GM23338 (cell line): ENCODE data around the gene JMJD1C. TPM values are rescaled to one million over a fixed set of nuclear protein-coding genes. Genes with fewer than 3 reads are reported as not detected.

Experiments
- ATAC-seq: fragments of 200-7000 bp; cut with Tn5 transposase; 3 replicates; pipeline ENCODE4 v1.9.1; 2020
- DNase-seq: peaks from one replicate; pipeline ENCODE4 v3.0.0-alpha.2; 2015; ENCODE audit warnings: low spot score
- H2AFZ ChIP-seq: fragments of 200-600 bp; sonication (generic); 2 replicates; pipeline ENCODE4 v1.8.0; 2016; ENCODE audit warnings: antibody characterized with exemption, mild to moderate bottlenecking, moderate library complexity
- H3F3A ChIP-seq: fragments of 200-600 bp; sonication (generic); replicated peaks from 2 replicates; pipeline ENCODE4 v1.8.0; 2017; ENCODE audit warnings: antibody characterized with exemption, mixed run types, low read depth
- H3K27ac ChIP-seq: fragments of 200-600 bp; sonication (generic); 2 replicates; pipeline ENCODE4 v1.6.1; 2016; ENCODE audit warnings: low read depth
- H3K27me3 ChIP-seq: fragments of 200-600 bp; sonication (generic); 2 replicates; pipeline ENCODE4 v1.8.0; 2016; ENCODE audit warnings: mild to moderate bottlenecking, mixed run types, moderate library complexity; ENCODE audit not compliant: insufficient read depth
- H3K36me3 ChIP-seq: fragments of 200-600 bp; sonication (generic); 2 replicates; pipeline ENCODE4 v1.8.0; 2016; ENCODE audit warnings: mild to moderate bottlenecking; ENCODE audit not compliant: insufficient read depth
- H3K4me1 ChIP-seq: fragments of 200-600 bp; sonication (generic); 2 replicates; pipeline ENCODE4 v1.8.0; 2016; ENCODE audit warnings: mild to moderate bottlenecking, moderate library complexity; ENCODE audit not compliant: insufficient read depth
- H3K4me2 ChIP-seq: fragments of 200-600 bp; sonication (generic); 2 replicates; pipeline ENCODE4 v1.7.1; 2017; ENCODE audit warnings: mixed run types
- H3K4me3 ChIP-seq: fragments of 200-600 bp; sonication (generic); 2 replicates; pipeline ENCODE4 v1.6.1; 2016; ENCODE audit warnings: mixed run types
- H3K79me2 ChIP-seq: fragments of 200-600 bp; sonication (generic); replicated peaks from 2 replicates; pipeline ENCODE4 v1.8.0; 2017; ENCODE audit warnings: mild to moderate bottlenecking; ENCODE audit not compliant: insufficient read depth
- H3K9me2 ChIP-seq: fragments of 200-600 bp; sonication (generic); 2 replicates; pipeline ENCODE4 v1.8.0; 2017; ENCODE audit not compliant: insufficient read depth
- H4K20me1 ChIP-seq: fragments of 200-600 bp; sonication (generic); replicated peaks from 2 replicates; pipeline ENCODE4 v1.8.0; 2017; ENCODE audit warnings: mild to moderate bottlenecking; ENCODE audit not compliant: insufficient read depth
- H3K27ac Mint-ChIP-seq: 2 replicates; pipeline ENCODE4 v1.8.0; 2020; ENCODE audit warnings: inconsistent platforms, mild to moderate bottlenecking, moderate library complexity, mixed read lengths
- H3K27me3 Mint-ChIP-seq: 3 replicates; pipeline ENCODE4 v1.8.0; 2022; ENCODE audit warnings: low read depth, mild to moderate bottlenecking, moderate library complexity, mixed read lengths, inconsistent platforms; ENCODE audit not compliant: insufficient read depth, poor library complexity
- H3K36me3 Mint-ChIP-seq: 3 replicates; pipeline ENCODE4 v1.8.0; 2021; ENCODE audit warnings: low read depth, mild to moderate bottlenecking, inconsistent platforms, moderate library complexity, mixed read lengths
- H3K4me1 Mint-ChIP-seq: 3 replicates; pipeline ENCODE4 v1.8.0; 2020; ENCODE audit warnings: mild to moderate bottlenecking, inconsistent platforms, mixed read lengths
- H3K4me3 Mint-ChIP-seq: 3 replicates; pipeline ENCODE4 v1.8.0; 2021; ENCODE audit warnings: moderate library complexity, mild to moderate bottlenecking, inconsistent platforms, mixed read lengths
- H3K9me3 Mint-ChIP-seq: 3 replicates; pipeline ENCODE4 v1.8.0; 2020; ENCODE audit warnings: moderate library complexity, mild to moderate bottlenecking, inconsistent platforms, mixed read lengths
- CTCF ChIP-seq, 2 experiments: fragments of 200-600 bp in 1 of 2; sonication (generic) in 1 of 2; conservative IDR thresholded peaks; 2 replicates each; pipeline versions ENCODE4 v1.5.1 to v1.6.1; 2016 to 2017; ENCODE audit warnings: antibody characterized with exemption in 2 of 2, low read depth in 2 of 2, mild to moderate bottlenecking in 2 of 2, moderate library complexity in 1 of 2
- EZH2 ChIP-seq: fragments of 200-600 bp; sonication (generic); IDR thresholded peaks from one replicate; pipeline ENCODE4 v1.8.0; 2017; ENCODE audit warnings: antibody characterized with exemption, mild to moderate bottlenecking, low read depth; ENCODE audit not compliant: unreplicated experiment
- EZH2phosphoT487 ChIP-seq: fragments of 200-600 bp; sonication (generic); IDR thresholded peaks from one replicate; pipeline ENCODE4 v1.8.1; 2018; ENCODE audit warnings: antibody characterized with exemption; ENCODE audit not compliant: unreplicated experiment
- JUNB ChIP-seq: IDR thresholded peaks from one replicate; pipeline ENCODE4 v1.6.1; 2016; ENCODE audit warnings: antibody characterized with exemption; ENCODE audit not compliant: unreplicated experiment
- REST ChIP-seq: IDR thresholded peaks from one replicate; pipeline ENCODE4 v1.6.1; 2018; ENCODE audit warnings: antibody characterized with exemption; ENCODE audit not compliant: unreplicated experiment
- STAT1 ChIP-seq: IDR thresholded peaks from one replicate; pipeline ENCODE4 v1.6.1; 2016; ENCODE audit warnings: antibody characterized with exemption; ENCODE audit not compliant: unreplicated experiment
- ZNF114 ChIP-seq: fragments of 250-450 bp; sonication (Bioruptor Pico); IDR thresholded peaks from 2 replicates; pipeline ENCODE4 v1.5.0; 2020; ENCODE audit warnings: mild to moderate bottlenecking, moderate library complexity
- ZNF331 ChIP-seq: fragments of 250-450 bp; sonication (Bioruptor Pico); IDR thresholded peaks from 2 replicates; pipeline ENCODE4 v1.5.0; 2020; ENCODE audit warnings: low read depth, mild to moderate bottlenecking, moderate library complexity
- ZNF462 ChIP-seq: fragments of 250-450 bp; sonication (Bioruptor Pico); IDR thresholded peaks from 2 replicates; pipeline ENCODE4 v1.5.0; 2020; ENCODE audit warnings: mild to moderate bottlenecking, moderate library complexity
- polyA plus RNA-seq: library from polyadenylated mRNA; unstranded; fragments of >200 nt; fragmentation: Nextera tagmentation; extraction: Ambion mirVana; gene quantifications from 2 replicates; pipeline ENCODE4 v1.2.1, GENCODE V29; 2016
- total RNA-seq: library from RNA; depleted of rRNA; stranded (reverse); fragments of >200 nt; shearing (Covaris generic); gene quantifications from 2 replicates; pipeline ENCODE4 v1.2.3, GENCODE V29; 2014

JMJD1C gene
- total and polyA plus RNA-seq, 2 experiments from 2014 or later, result 333 to 435 TPM

GRCh38 chr10:63173468-63174232 lies 292.1 kb downstream of the JMJD1C start:
- TF ChIP-seq ZNF462 (CRISPR knock-in tag), result no peak
- no peak for TF ChIP-seq JUNB
- TF ChIP-seq EZH2phosphoT487, result no peak
- peaks cover 6% of the 10 kb centered on the region for H3K4me1 Mint-ChIP-seq
- H3K36me3 Mint-ChIP-seq, result peaks cover 73% of the 10 kb centered on the region
- Histone ChIP-seq H3K4me2 (no peak overlapping the region), H3K27ac (no peak overlapping the region), H3K36me3 (peaks cover 77% of the 10 kb centered on the region), H2AFZ (no peak overlapping the region), H3F3A (no peaks in the 10 kb centered on the region; the same call in 1 of the 2 replicates), H3K9me2 (no peaks in the 10 kb centered on the region), H3K4me1 (no peaks in the 10 kb centered on the region), H3K79me2 (peaks cover 13% of the 10 kb centered on the region; the same call in 1 of the 2 replicates), H3K27me3 (no peaks in the 10 kb centered on the region), H4K20me1 (no peaks in the 10 kb centered on the region), H3K4me3 (no peak overlapping the region)
- H3K9me3 Mint-ChIP-seq, result no peaks in the 10 kb centered on the region
- H3K4me3 Mint-ChIP-seq, result no peak overlapping the region
- ATAC-seq (no peak), DNase-seq (no peak)
- peaks cover 8% of the 10 kb centered on the region for H3K27me3 Mint-ChIP-seq
- H3K27ac Mint-ChIP-seq, result no peak overlapping the region

GRCh38 chr10:63171926-63172325 lies 293.9 kb downstream of the JMJD1C start:
- Histone ChIP-seq H3K79me2 (peaks cover 13% of the 10 kb centered on the region; the same call in 1 of the 2 replicates), H3K4me3 (no peak overlapping the region), H3F3A (no peaks in the 10 kb centered on the region; the same call in 1 of the 2 replicates), H3K4me2 (no peak overlapping the region), H3K27me3 (no peaks in the 10 kb centered on the region), H4K20me1 (no peaks in the 10 kb centered on the region), H3K27ac (no peak overlapping the region; the same call in 1 of the 2 replicates), H2AFZ (no peak overlapping the region), H3K4me1 (no peaks in the 10 kb centered on the region), H3K9me2 (no peaks in the 10 kb centered on the region), H3K36me3 (peaks cover 61% of the 10 kb centered on the region)
- H3K27me3 Mint-ChIP-seq, result peaks cover 6% of the 10 kb centered on the region
- peaks cover 67% of the 10 kb centered on the region for H3K36me3 Mint-ChIP-seq
- H3K9me3 Mint-ChIP-seq, result no peaks in the 10 kb centered on the region
- ATAC-seq (no peak), DNase-seq (no peak)
- no peak overlapping the region for H3K27ac Mint-ChIP-seq
- H3K4me3 Mint-ChIP-seq, result no peak overlapping the region
- H3K4me1 Mint-ChIP-seq, result peaks cover 11% of the 10 kb centered on the region
- no peak for TF ChIP-seq ZNF331 (CRISPR knock-in tag)
- no peak for TF ChIP-seq EZH2
- no peak for TF ChIP-seq STAT1
- no peak for TF ChIP-seq CTCF (conservative IDR thresholded peaks at IDR 0.05; ENCODE audit: low read depth in 2 of 2)
- no peak for TF ChIP-seq EZH2phosphoT487
- no peak for TF ChIP-seq ZNF114 (CRISPR knock-in tag)
- TF ChIP-seq REST, result no peak
